GM21737 (cell line): ENCODE measurements around the gene LONP1.

Experiments
- ATAC-seq: cut with Tn5 transposase; IDR thresholded peaks from one replicate; pipeline ENCODE4 v1.9.1; 2021; ENCODE audit warnings: mild to moderate bottlenecking, moderate library complexity; ENCODE audit not compliant: unreplicated experiment

LONP1 gene

DNA sequence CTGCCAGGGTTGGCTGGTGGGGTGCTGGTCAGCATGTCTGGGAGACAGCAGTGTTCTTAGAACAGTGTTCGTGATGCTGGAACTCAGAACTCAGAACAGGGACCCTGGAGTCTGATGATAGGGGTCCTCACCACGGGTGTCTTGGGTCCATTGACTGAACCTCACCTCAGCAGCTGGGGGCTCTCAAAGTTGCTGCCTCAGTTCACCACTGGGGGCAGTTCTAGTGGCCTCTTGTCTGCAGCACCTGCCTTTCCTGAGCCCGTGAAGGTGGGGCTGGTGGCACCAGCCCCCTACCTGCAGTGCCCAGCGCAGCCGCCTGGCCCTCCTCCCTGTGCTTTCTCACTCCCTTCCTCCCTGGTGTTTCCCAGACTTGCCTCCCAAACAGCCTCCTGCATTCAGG lies 68.6 kb downstream of the LONP1 start:
- no peak for ATAC-seq

DNA sequence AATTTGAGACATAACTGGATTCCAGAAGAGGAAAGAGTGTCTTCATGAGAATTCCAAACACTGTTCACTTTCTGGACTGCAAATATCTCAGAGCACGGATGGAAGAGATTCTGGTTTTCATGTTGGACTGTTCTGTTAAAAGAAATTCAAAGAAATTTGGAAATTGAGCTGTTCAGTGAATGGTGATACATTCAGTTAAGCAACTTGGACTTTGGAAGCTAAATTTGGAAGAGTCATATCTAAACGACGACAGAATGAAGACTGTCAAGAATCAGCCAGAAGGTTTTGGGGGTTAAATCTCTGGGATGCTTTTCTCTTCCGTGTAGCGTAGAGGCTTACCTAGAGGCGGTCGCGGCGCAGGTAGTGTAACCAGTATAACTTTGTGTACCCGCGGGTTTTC lies 71.5 kb downstream of the LONP1 start:
- no peak for ATAC-seq

DNA sequence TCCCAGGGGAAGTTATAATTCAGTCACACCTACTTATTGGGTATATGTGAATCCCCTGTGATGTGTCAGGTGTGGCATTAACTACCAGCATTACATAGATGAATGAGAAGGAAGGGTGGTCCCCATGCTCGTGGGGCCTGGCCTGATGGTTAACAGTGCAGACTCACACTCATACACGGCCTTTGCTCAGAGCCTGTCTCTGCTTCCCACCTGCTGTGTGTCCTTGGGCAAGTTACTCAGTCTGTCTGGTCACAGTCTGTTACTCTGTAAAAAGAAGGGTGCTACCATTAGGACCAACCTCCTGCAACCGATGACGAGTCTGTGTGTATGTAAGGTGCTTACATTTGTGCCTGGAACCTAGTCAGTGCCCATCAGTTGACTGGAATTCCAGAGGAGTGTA lies 73.2 kb downstream of the LONP1 start:
- no peak for ATAC-seq

DNA sequence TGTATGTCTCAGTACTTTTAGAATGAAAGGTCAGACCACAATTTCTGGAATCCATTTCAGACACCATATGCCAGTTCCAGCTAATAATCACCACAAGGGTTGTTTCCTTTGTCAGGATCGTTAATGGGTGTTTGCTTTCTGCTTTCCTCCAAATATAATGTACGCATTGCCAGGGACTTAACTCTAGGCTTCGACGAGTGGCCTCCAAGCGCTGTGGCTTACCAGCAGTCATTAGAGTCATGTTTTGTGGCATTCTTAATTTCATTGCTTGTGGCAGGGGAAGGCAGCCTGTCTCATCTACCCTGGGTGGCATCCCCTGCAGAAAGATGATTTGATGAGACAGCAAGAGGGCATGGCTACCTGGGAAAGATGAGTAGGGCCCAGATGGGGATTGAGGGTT lies 74.5 kb downstream of the LONP1 start:
- ATAC-seq = no peak

DNA sequence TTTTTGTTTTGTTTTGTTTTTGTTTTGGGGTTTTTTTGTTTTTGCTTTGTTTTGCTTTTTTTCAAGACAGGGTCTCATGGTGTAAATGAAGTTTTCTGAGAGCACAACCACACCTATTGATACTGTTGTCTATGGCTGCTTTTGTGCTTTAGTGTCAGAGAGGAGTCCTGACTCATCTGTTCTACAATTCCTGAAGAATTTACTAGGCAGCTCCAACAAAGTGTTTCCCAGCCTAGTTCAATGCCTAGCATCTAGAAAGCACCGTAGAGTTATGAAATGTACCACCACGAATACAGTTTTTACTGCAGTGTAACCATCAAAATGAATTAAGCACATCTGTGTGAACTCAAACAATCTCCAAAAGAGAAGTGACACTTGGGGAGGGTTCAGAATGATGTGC lies 75.9 kb downstream of the LONP1 start:
- no peak for ATAC-seq

DNA sequence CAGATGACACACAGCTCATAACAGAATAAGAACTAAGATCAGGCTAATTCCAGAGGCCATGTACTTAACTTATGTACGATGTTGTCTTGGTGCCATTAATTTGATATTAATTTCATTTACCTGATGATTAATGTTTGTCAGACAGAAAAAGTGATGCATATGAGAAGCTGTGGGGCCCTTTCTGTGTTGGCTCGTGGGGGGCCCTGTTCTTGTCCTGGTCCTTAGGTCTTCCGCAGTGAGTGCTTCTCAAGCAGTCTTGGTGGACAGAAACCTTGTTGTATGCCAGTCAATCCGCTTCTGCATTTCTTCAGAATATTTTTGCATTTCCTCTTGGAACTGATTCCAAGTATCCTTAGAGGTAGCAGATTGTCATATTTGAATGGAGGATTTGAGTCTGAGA lies 76.9 kb downstream of the LONP1 start:
- ATAC-seq = no peak

DNA sequence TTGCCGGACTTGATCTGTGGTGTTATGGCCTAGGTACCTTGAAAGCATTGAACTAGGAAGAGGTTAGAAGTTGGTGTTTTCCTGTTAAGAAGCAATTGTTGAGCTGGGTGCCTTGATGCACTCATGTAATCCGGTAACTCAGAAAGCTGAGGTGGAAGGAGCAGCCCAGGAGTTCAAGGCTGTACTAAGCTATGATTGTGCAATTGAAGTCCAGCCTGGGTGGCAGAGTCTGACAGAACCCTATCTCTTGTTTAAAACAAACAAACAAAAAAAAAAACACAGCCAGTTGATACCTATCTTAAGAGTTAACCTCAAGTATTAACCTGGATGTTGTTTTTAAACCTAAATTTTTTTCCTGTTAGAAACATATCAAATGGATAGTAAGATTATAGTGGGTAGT lies 77.7 kb downstream of the LONP1 start:
- no peak for ATAC-seq
